Measurements from ENCODE around the gene ABCC6. TPM values are rescaled to one million over a fixed set of nuclear protein-coding genes. Genes with fewer than 3 reads are reported as not detected.

The ABCC6 gene
- total and polyA plus RNA-seq, 10 of the 15 experiments (the other 5 are each of a cell fraction or from before 2014, with no cell fraction given): 0.05 to 0.13 (median 0.06) TPM; not detected in 5

- no peak overlapping the region for H3K4me3 ChIP-seq
- peak; percentile 31 for FAIRE-seq
- BruUV-seq (replicated peaks): no TSS peak
- H3K9me3 ChIP-seq (replicated peaks; ENCODE audit: control insufficient read depth, insufficient read depth, low read length): peaks cover 8% of the 10 kb centered on the region; the same call in 2 of the 3 replicates
- H4K20me1 ChIP-seq (ENCODE audit: control insufficient read depth, insufficient read depth): no peaks in the 10 kb centered on the region
- intact Hi-C loops (cut with micrococcal nuclease; ENCODE audit: unreplicated experiment) (loop anchor here (10.0 kb wide), 1 partner anchor 363 kb away; no protein-coding TSS in a partner anchor), in situ Hi-C loops (cut with MboI) (loop anchor here (5.0 to 10.0 kb wide), 2 partner anchors 63 to 370 kb away; no protein-coding TSS in a partner anchor)
- H3K27ac ChIP-seq (ENCODE audit: control insufficient read depth, insufficient read depth): no peak overlapping the region
- peaks cover 10 to 44% of the 10 kb centered on the region in 2 experiments for H3K36me3 ChIP-seq (ENCODE audit: control insufficient read depth in 2 of 2, insufficient read depth in 2 of 2, low read length in 1 of 2)
- ChIA-PET SMC1A (ENCODE audit: uncharacterized antibody, unreplicated experiment) (interaction anchor here (0.6 to 2.0 kb wide), 13 partner anchors 9 to 362 kb away, joined by 3 to 8 read pairs (median 3); partner anchors contain the start of gene CEP20), POLR2A (no interaction called here), RAD21 (ENCODE audit: unreplicated experiment) (interaction anchor here (0.6 to 2.0 kb wide), 8 partner anchors 239 to 604 kb away, joined by 3 to 9 read pairs (median 4); partner anchors contain the start of gene CEP20), CTCF (interaction anchor here (0.6 to 2.5 kb wide), 19 partner anchors 14 to 433 kb away, joined by 3 to 35 read pairs (median 3); no protein-coding TSS in a partner anchor)
- TF ChIP-seq EP300 (IDR thresholded peaks at IDR 0.05; ENCODE audit: borderline replicate concordance in 1 of 2, control insufficient read depth in 1 of 2, low read depth in 2 of 2, low read length in 2 of 2): no peak
- TF ChIP-seq ZZZ3 (IDR thresholded peaks at IDR 0.05; ENCODE audit: control insufficient read depth, insufficient read length, low read depth): no peak
- TF ChIP-seq, protein P1, sequence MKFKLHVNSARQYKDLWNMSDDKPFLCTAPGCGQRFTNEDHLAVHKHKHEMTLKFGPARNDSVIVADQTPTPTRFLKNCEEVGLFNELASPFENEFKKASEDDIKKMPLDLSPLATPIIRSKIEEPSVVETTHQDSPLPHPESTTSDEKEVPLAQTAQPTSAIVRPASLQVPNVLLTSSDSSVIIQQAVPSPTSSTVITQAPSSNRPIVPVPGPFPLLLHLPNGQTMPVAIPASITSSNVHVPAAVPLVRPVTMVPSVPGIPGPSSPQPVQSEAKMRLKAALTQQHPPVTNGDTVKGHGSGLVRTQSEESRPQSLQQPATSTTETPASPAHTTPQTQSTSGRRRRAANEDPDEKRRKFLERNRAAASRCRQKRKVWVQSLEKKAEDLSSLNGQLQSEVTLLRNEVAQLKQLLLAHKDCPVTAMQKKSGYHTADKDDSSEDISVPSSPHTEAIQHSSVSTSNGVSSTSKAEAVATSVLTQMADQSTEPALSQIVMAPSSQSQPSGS (IDR thresholded peaks at IDR 0.05; ENCODE audit: low read length): no peak
- peak in 1 of 2 experiments; percentile 19; a peak in 1 of 4 replicates for TF ChIP-seq BHLHE40 (IDR thresholded peaks at IDR 0.05; ENCODE audit: borderline replicate concordance in 1 of 2, low read depth in 2 of 2, low read length in 1 of 2)
- TF ChIP-seq ETV6 (conservative IDR thresholded peaks at IDR 0.05 in 1 of 2, IDR thresholded peaks at IDR 0.05 in 1 of 2; ENCODE audit: borderline replicate concordance in 1 of 2, low read depth in 1 of 2): no peak
- TF ChIP-seq YY1 (IDR thresholded peaks at IDR 0.05; ENCODE audit: low read depth, low read length): 0 out of 2 replicates have a peak, but pooled peaks have one; percentile 27
- TF ChIP-seq SIX5 (IDR thresholded peaks at IDR 0.05; ENCODE audit: low read depth, low read length, severe bottlenecking): no peak
- peak; percentile 77 to 86 (median 79) for TF ChIP-seq CTCF (IDR thresholded peaks at IDR 0.05 in 2 of 3, conservative IDR thresholded peaks at IDR 0.05 in 1 of 3; ENCODE audit: control insufficient read depth in 2 of 3, extremely low read depth in 1 of 3, insufficient read depth in 1 of 3, low read depth in 3 of 3, low read length in 3 of 3)
- peak; percentile 68 for TF ChIP-seq SMC3 (IDR thresholded peaks at IDR 0.05; ENCODE audit: borderline replicate concordance, low read length)
- TF ChIP-seq RAD21 (IDR thresholded peaks at IDR 0.05; ENCODE audit: insufficient read depth, low read depth, low read length): peak; percentile 87
- no peaks in the 10 kb centered on the region for H3K4me1 ChIP-seq (ENCODE audit: control insufficient read depth, insufficient read depth, low read length)
- no peak overlapping the region for H2AFZ ChIP-seq (ENCODE audit: control insufficient read depth, low read depth, low read length)
- H3K9ac ChIP-seq (ENCODE audit: control insufficient read depth, insufficient read depth, low read length): no peak overlapping the region
- no peak overlapping the region for H3K4me2 ChIP-seq (ENCODE audit: control insufficient read depth, insufficient read depth)
- no peaks in the 10 kb centered on the region for H3K79me2 ChIP-seq (ENCODE audit: control insufficient read depth, insufficient read depth, low read length)
- ATAC-seq: peak; percentile 94
- DNase-seq (ENCODE audit: low read depth, low spot score): peak; percentile 17
- WGBS (ENCODE audit: insufficient coverage, insufficient replicate concordance, low lambda C conversion rate, missing lambda C conversion rate): 29% methylated on average over 11 of the region's 11 CpGs
- no peaks in the 10 kb centered on the region for H3K27me3 ChIP-seq (replicated peaks in 1 of 2; ENCODE audit: control insufficient read depth in 2 of 2, insufficient read depth in 2 of 2, low read length in 1 of 2)
Measured at GRCh38 chr16:16127469-16128116, 95.7 kb downstream of the ABCC6 start.

Measured in GM12878 (cell line).